GM12878 (cell line): Measurements from ENCODE around the gene GPR158. TPM values are rescaled to one million over a fixed set of nuclear protein-coding genes. Genes with fewer than 3 reads are reported as not detected.

Experiments
- ATAC-seq: fragments of 200-7000 bp; cut with Tn5 transposase; 3 replicates; pipeline ENCODE4 v1.9.1; 2020; ENCODE audit warnings: mild to moderate bottlenecking, moderate library complexity
- BruUV-seq: library from RNA; stranded (reverse); fragments of 400-500 nt; replicated peaks from 2 replicates; lab custom pipeline; 2021; lab: Mats Ljungman, UMichigan
- CTCF ChIA-PET: fragments of 300-600 bp; sonication (Branson Sonifier 250); formaldehyde crosslinking; extraction: SDS; loops from one replicate; lab custom pipeline; 2021; ENCODE audit warnings: inconsistent platforms; lab: Yijun Ruan, JAX
- POLR2A ChIA-PET: fragments of 350-600 bp; formaldehyde crosslinking; extraction: SDS; loops from one replicate; lab custom pipeline; 2021; ENCODE audit warnings: inconsistent platforms; lab: Charles Lee
- RAD21 ChIA-PET: fragments of 300-600 bp; sonication (Branson Sonifier 250); formaldehyde crosslinking; loops from one replicate; lab custom pipeline; 2023; ENCODE audit warnings: antibody characterized with exemption; ENCODE audit not compliant: unreplicated experiment; lab: Charles Lee
- SMC1A ChIA-PET: fragments of 300-600 bp; sonication (Branson Sonifier 250); formaldehyde crosslinking; loops from one replicate; lab custom pipeline; 2023; ENCODE audit not compliant: unreplicated experiment, uncharacterized antibody; lab: Charles Lee
- DNase-seq: peaks from one replicate; pipeline ENCODE4 v3.0.0-alpha.2; 2011; ENCODE audit warnings: low read depth, low spot score
- FAIRE-seq: peaks from 3 replicates; lab custom pipeline; 2011; peaks lifted over from hg19 to GRCh38; lab: Jason Lieb, UNC
- H2AFZ ChIP-seq: 2 replicates; pipeline ENCODE4 v1.6.0; 2011; ENCODE audit warnings: low read depth, low read length, control low read depth; ENCODE audit not compliant: control insufficient read depth
- H3K27ac ChIP-seq: 2 replicates; pipeline ENCODE4 v1.5.1; 2011; ENCODE audit warnings: control low read depth; ENCODE audit not compliant: control insufficient read depth, insufficient read depth
- H3K27me3 ChIP-seq, 2 experiments: replicated peaks in 1 of 2; 2 replicates each; pipeline versions ENCODE4 v1.6.0 to v1.6.1; 2011; ENCODE audit warnings: low read length in 1 of 2; ENCODE audit not compliant: control insufficient read depth in 2 of 2, insufficient read depth in 2 of 2
- H3K36me3 ChIP-seq, 2 experiments: 2 replicates each; pipeline ENCODE4 v1.5.1; 2011; ENCODE audit warnings: low read length in 1 of 2; ENCODE audit not compliant: control insufficient read depth in 2 of 2, insufficient read depth in 2 of 2
- H3K4me1 ChIP-seq: 2 replicates; pipeline ENCODE4 v1.6.1; 2011; ENCODE audit warnings: mild to moderate bottlenecking, low read length, moderate library complexity, mixed read lengths; ENCODE audit not compliant: control insufficient read depth, insufficient read depth
- H3K4me2 ChIP-seq: 2 replicates; pipeline ENCODE4 v1.6.0; 2011; ENCODE audit warnings: control low read depth; ENCODE audit not compliant: control insufficient read depth, insufficient read depth
- H3K4me3 ChIP-seq: fragments of 200-600 bp; sonication (generic); 2 replicates; pipeline ENCODE4 v1.5.1; 2016
- H3K79me2 ChIP-seq: 2 replicates; pipeline ENCODE4 v1.6.0; 2011; ENCODE audit warnings: low read length; ENCODE audit not compliant: control insufficient read depth, insufficient read depth
- H3K9ac ChIP-seq: 2 replicates; pipeline ENCODE4 v1.8.0; 2011; ENCODE audit warnings: low read length, control low read depth, mixed read lengths; ENCODE audit not compliant: control insufficient read depth, insufficient read depth
- H3K9me3 ChIP-seq: replicated peaks from 3 replicates; pipeline ENCODE4 v1.5.1; 2011; ENCODE audit warnings: mild to moderate bottlenecking, low read length; ENCODE audit not compliant: control insufficient read depth, insufficient read depth
- H4K20me1 ChIP-seq: 2 replicates; pipeline ENCODE4 v1.6.0; 2011; ENCODE audit not compliant: control insufficient read depth, insufficient read depth
- CUX1 ChIP-seq: IDR thresholded peaks from 2 replicates; pipeline ENCODE4 v1.6.1; 2012; ENCODE audit warnings: improper control_type of control experiment, low read depth, low read length; ENCODE audit not compliant: insufficient replicate concordance
- HDAC2 ChIP-seq: fragments of 200-600 bp; sonication (generic); IDR thresholded peaks from 2 replicates; pipeline ENCODE4 v1.6.1; 2017
- KAT2A ChIP-seq: conservative IDR thresholded peaks from 2 replicates; pipeline ENCODE4 v1.6.1; 2011; ENCODE audit warnings: low read depth, low read length; ENCODE audit not compliant: control insufficient read depth
- MXI1 ChIP-seq: fragments of 150-350 bp; IDR thresholded peaks from 2 replicates; pipeline ENCODE4 v1.6.1; 2011; ENCODE audit warnings: low read depth, mild to moderate bottlenecking, inconsistent platforms, low read length, improper control_type of control experiment
- PKNOX1 ChIP-seq: fragments of 450-650 bp; IDR thresholded peaks from 2 replicates; pipeline ENCODE4 v1.6.1; 2016; ENCODE audit warnings: mild to moderate bottlenecking
- POLR2AphosphoS5 ChIP-seq: IDR thresholded peaks from 2 replicates; pipeline ENCODE4 v1.6.1; 2011; ENCODE audit warnings: mild to moderate bottlenecking, low read length, inconsistent platforms
- RAD51 ChIP-seq: fragments of 450-650 bp; IDR thresholded peaks from 2 replicates; pipeline ENCODE4 v1.6.1; 2016; ENCODE audit warnings: moderate library complexity, mild to moderate bottlenecking, inconsistent platforms
- SMAD1 ChIP-seq: fragments of 450-650 bp; IDR thresholded peaks from 2 replicates; pipeline ENCODE4 v1.6.1; 2018; ENCODE audit warnings: mild to moderate bottlenecking, low read depth; ENCODE audit not compliant: partially characterized antibody
- SMARCA5 ChIP-seq: fragments of 450-650 bp; IDR thresholded peaks from 2 replicates; pipeline ENCODE4 v1.6.1; 2017; ENCODE audit warnings: mild to moderate bottlenecking
- TCF12 ChIP-seq: IDR thresholded peaks from 2 replicates; pipeline ENCODE4 v1.6.1; 2011; ENCODE audit warnings: low read depth, mild to moderate bottlenecking, low read length
- ZNF207 ChIP-seq: fragments of 450-650 bp; IDR thresholded peaks from 2 replicates; pipeline ENCODE4 v1.6.1; 2014; ENCODE audit warnings: antibody characterized with exemption, mild to moderate bottlenecking, borderline replicate concordance
- WGBS: methylation state at CpG from one replicate; pipeline ENCODE4 v1.1.6; 2016; ENCODE audit warnings: low lambda C conversion rate; ENCODE audit not compliant: insufficient replicate concordance, insufficient coverage; ENCODE audit errors: missing lambda C conversion rate; 5-methylcytosine and 5-hydroxymethylcytosine counted together
- in situ Hi-C: fragments of 300-500 bp; cut with MboI; formaldehyde crosslinking; loops from 9 replicates; pipeline ENCODE4 v1.14.3; 2018; ENCODE audit warnings: mixed read lengths
- intact Hi-C: fragments of 100-400 bp; cut with micrococcal nuclease; formaldehyde crosslinking; loops from one replicate; pipeline ENCODE4 v1.14.2; 2022; ENCODE audit not compliant: unreplicated experiment
- polyA plus RNA-seq, 11 experiments: library from polyadenylated mRNA; depleted of rRNA in 4 of 11; unstranded in 6 of 11; stranded (reverse) in 5 of 11; fragments of >200 nt; fragmentation: Nextera tagmentation in 4 of 11; fragmentation: Illumina TruSeq in 1 of 11; extraction: Ambion mirVana in 4 of 11; extraction: Trizol in 1 of 11; gene quantifications; 1 replicate in 1 of 11; 2 replicates in 10 of 11; pipeline versions ENCODE4 v1.2.1 to v1.2.3, GENCODE V29; 2011 to 2016; ENCODE audit warnings: inconsistent platforms in 2 of 11, missing spikeins in 2 of 11, low read depth in 1 of 11
- total RNA-seq, 4 experiments: library from RNA; depleted of rRNA in 3 of 4; stranded (reverse); fragments of >200 nt in 3 of 4; fragmentation: Illumina TruSeq in 1 of 4; extraction: Trizol in 1 of 4; gene quantifications; 2 replicates each; pipeline versions ENCODE4 v1.2.1 to v1.2.3, GENCODE V29; 2013 to 2021
- TF ChIP-seq, protein P1 (sequence below): IDR thresholded peaks from 2 replicates; pipeline ENCODE4 v1.6.1; 2012; ENCODE audit warnings: low read depth, low read length, improper control_type of control experiment
- TF ChIP-seq, protein P2 (sequence below): IDR thresholded peaks from 2 replicates; pipeline ENCODE4 v1.6.1; 2012; ENCODE audit warnings: mild to moderate bottlenecking, low read depth, low read length

The GPR158 gene
- total and polyA plus RNA-seq, 10 of the 15 experiments (the other 5 are each of a cell fraction or from before 2014, with no cell fraction given): not detected

DNA sequence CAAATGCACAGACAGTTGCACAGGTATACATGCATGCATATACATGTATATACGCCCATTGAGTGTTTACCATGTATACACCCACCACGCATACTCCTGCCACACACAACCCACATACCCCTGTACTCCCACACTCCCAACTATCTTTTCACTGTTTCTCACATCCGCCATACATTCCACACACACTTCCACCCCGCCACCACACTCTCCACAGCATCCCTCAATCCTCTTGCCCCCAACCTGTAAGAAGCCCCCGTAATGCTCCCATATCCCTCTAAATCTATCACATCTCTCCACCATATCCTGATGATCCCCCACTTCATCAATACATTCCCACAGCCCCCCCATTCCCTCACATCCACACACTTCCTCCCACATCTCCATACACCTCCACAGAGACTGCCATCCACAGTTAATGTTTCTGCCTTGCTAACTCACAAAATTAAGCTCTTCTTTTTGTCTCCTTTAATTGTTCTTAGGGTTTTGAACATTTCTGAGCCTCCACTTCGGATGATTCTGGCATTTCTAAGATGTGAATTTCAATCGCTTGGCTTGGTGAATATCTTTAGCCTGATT, 47.4 kb downstream of the GPR158 start:
- no peaks in the 10 kb centered on the region for H3K79me2 ChIP-seq
- intact Hi-C loops (loop anchor here (10.0 kb wide), 2 partner anchors 577 to 607 kb away; no protein-coding TSS in a partner anchor), in situ Hi-C loops (no loop called here)
- RAD21 ChIA-PET: no interaction called here
- CTCF ChIA-PET: interaction anchor here (1.0 kb wide), 1 partner anchor 97 kb away, joined by 3 read pairs; no protein-coding TSS in a partner anchor
- H3K27me3 ChIP-seq: no peaks in the 10 kb centered on the region
- DNase-seq: no peak
- no peak overlapping the region for H3K4me3 ChIP-seq
- no peaks in the 10 kb centered on the region for H4K20me1 ChIP-seq
- no peak overlapping the region for H3K9ac ChIP-seq
- POLR2A ChIA-PET: no interaction called here
- SMC1A ChIA-PET: no interaction called here
- H3K9me3 ChIP-seq: no peaks in the 10 kb centered on the region
- H3K36me3 ChIP-seq: no peaks in the 10 kb centered on the region
- no peaks in the 10 kb centered on the region for H3K4me1 ChIP-seq
- ATAC-seq: no peak
- 24% methylated on average over 7 of the region's 7 CpGs for WGBS
- BruUV-seq: no TSS peak
- H2AFZ ChIP-seq: no peak overlapping the region
- FAIRE-seq: no peak
- no peak overlapping the region for H3K27ac ChIP-seq
- H3K4me2 ChIP-seq: no peak overlapping the region
- TF ChIP-seq, protein P1, sequence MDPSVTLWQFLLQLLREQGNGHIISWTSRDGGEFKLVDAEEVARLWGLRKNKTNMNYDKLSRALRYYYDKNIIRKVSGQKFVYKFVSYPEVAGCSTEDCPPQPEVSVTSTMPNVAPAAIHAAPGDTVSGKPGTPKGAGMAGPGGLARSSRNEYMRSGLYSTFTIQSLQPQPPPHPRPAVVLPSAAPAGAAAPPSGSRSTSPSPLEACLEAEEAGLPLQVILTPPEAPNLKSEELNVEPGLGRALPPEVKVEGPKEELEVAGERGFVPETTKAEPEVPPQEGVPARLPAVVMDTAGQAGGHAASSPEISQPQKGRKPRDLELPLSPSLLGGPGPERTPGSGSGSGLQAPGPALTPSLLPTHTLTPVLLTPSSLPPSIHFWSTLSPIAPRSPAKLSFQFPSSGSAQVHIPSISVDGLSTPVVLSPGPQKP: no peak
- TF ChIP-seq MXI1: no peak
- no peak for TF ChIP-seq SMARCA5
- no peak for TF ChIP-seq POLR2AphosphoS5
- TF ChIP-seq PKNOX1: no peak
- no peak for TF ChIP-seq TCF12
- TF ChIP-seq RAD51: no peak
- TF ChIP-seq SMAD1: no peak
- TF ChIP-seq KAT2A: no peak
- TF ChIP-seq, protein P2, sequence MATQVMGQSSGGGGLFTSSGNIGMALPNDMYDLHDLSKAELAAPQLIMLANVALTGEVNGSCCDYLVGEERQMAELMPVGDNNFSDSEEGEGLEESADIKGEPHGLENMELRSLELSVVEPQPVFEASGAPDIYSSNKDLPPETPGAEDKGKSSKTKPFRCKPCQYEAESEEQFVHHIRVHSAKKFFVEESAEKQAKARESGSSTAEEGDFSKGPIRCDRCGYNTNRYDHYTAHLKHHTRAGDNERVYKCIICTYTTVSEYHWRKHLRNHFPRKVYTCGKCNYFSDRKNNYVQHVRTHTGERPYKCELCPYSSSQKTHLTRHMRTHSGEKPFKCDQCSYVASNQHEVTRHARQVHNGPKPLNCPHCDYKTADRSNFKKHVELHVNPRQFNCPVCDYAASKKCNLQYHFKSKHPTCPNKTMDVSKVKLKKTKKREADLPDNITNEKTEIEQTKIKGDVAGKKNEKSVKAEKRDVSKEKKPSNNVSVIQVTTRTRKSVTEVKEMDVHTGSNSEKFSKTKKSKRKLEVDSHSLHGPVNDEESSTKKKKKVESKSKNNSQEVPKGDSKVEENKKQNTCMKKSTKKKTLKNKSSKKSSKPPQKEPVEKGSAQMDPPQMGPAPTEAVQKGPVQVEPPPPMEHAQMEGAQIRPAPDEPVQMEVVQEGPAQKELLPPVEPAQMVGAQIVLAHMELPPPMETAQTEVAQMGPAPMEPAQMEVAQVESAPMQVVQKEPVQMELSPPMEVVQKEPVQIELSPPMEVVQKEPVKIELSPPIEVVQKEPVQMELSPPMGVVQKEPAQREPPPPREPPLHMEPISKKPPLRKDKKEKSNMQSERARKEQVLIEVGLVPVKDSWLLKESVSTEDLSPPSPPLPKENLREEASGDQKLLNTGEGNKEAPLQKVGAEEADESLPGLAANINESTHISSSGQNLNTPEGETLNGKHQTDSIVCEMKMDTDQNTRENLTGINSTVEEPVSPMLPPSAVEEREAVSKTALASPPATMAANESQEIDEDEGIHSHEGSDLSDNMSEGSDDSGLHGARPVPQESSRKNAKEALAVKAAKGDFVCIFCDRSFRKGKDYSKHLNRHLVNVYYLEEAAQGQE: no peak
- no peak for TF ChIP-seq CUX1
- no peak for TF ChIP-seq ZNF207
- TF ChIP-seq HDAC2: no peak
